ENCODE measurements around the gene HGS. TPM values are rescaled to one million over a fixed set of nuclear protein-coding genes. Genes with fewer than 3 reads are reported as not detected.

HGS gene
- total RNA-seq, 4 donors from 2014 or later: 35.4 to 79.5 (median 60.5) TPM

- no peak for TF ChIP-seq CTCF (IDR thresholded peaks at IDR 0.05; ENCODE audit: low read depth)
These were observed 24.8 kb upstream of the HGS start for GRCh38 chr17:81659038-81659437.

- no peak for TF ChIP-seq CTCF (IDR thresholded peaks at IDR 0.05; ENCODE audit: low read depth)
These were observed 23.4 kb upstream of the HGS start for GRCh38 chr17:81660441-81660840.

GRCh38 chr17:81662002-81662401 lies 21.8 kb upstream of the HGS start:
- no peak for TF ChIP-seq CTCF (IDR thresholded peaks at IDR 0.05; ENCODE audit: low read depth)

- no peak for TF ChIP-seq CTCF (IDR thresholded peaks at IDR 0.05; ENCODE audit: low read depth)
These were observed 19.8 kb upstream of the HGS start for GRCh38 chr17:81664051-81664470.

- no peak for TF ChIP-seq CTCF (IDR thresholded peaks at IDR 0.05; ENCODE audit: low read depth)
These were observed 18.4 kb upstream of the HGS start for GRCh38 chr17:81665205-81666091.

- TF ChIP-seq CTCF (IDR thresholded peaks at IDR 0.05; ENCODE audit: low read depth): no peak
These were observed 17.8 kb upstream of the HGS start for GRCh38 chr17:81666092-81666341.

- no peak for TF ChIP-seq CTCF (IDR thresholded peaks at IDR 0.05; ENCODE audit: low read depth)
These were observed 17.2 kb upstream of the HGS start, which contains the start of the genes CCDC137 and OXLD1 for GRCh38 chr17:81666342-81667191. Gene CCDC137, plus strand, starts transcription at chr17:81666737. Its CDS starts 30 bp downstream, at chr17:81666767. Gene OXLD1, minus strand, starts transcription at chr17:81666605. Its CDS starts 28 bp downstream, at chr17:81666577.

All from subcutaneous adipose tissue (tissue), 4 donors.